H9 (cell line): ENCODE results near the gene SH2D1B. TPM values are rescaled to one million over a fixed set of nuclear protein-coding genes. Genes with fewer than 3 reads are reported as not detected.
A peak's percentile ranks its signal among the peaks of the same experiment; 100 is the strongest.

Experiments used
- DNase-seq: peaks from one replicate; pipeline ENCODE4 v3.0.0-alpha.2; 2017
- H2AFZ ChIP-seq: one replicate; pipeline ENCODE4 v1.6.1; 2013; ENCODE audit warnings: mild to moderate bottlenecking, low read length, control low read depth, moderate library complexity
- H2AK5ac ChIP-seq: 2 replicates; pipeline ENCODE4 v1.6.1; 2013; ENCODE audit warnings: low read length, control low read depth, mixed read lengths; ENCODE audit not compliant: insufficient read length
- H2BK120ac ChIP-seq: one replicate; pipeline ENCODE4 v1.6.1; 2013; ENCODE audit warnings: low read depth, mild to moderate bottlenecking, low read length, control low read depth, inconsistent platforms; ENCODE audit not compliant: poor library complexity, severe bottlenecking
- H2BK12ac ChIP-seq: 2 replicates; pipeline ENCODE4 v1.6.1; 2013; ENCODE audit warnings: low read length, control low read depth, mixed read lengths, low read depth; ENCODE audit not compliant: insufficient read length
- H2BK15ac ChIP-seq: 2 replicates; pipeline ENCODE4 v1.6.1; 2013; ENCODE audit warnings: low read depth, low read length, control low read depth
- H2BK20ac ChIP-seq: one replicate; pipeline ENCODE4 v1.6.1; 2013; ENCODE audit warnings: low read depth, mild to moderate bottlenecking, low read length, control low read depth, inconsistent platforms; ENCODE audit not compliant: poor library complexity, severe bottlenecking
- H2BK5ac ChIP-seq: 2 replicates; pipeline ENCODE4 v1.6.1; 2013; ENCODE audit warnings: low read length, control low read depth, mixed read lengths; ENCODE audit not compliant: insufficient read length
- H3K14ac ChIP-seq: 2 replicates; pipeline ENCODE4 v1.6.1; 2013; ENCODE audit warnings: low read length, control low read depth; ENCODE audit not compliant: insufficient read depth
- H3K18ac ChIP-seq: 2 replicates; pipeline ENCODE4 v1.6.1; 2013; ENCODE audit warnings: low read depth, mild to moderate bottlenecking, mixed read lengths, low read length, control low read depth; ENCODE audit not compliant: insufficient read length
- H3K23ac ChIP-seq: 2 replicates; pipeline ENCODE4 v1.6.1; 2013; ENCODE audit warnings: low read length, control low read depth, mixed read lengths, low read depth; ENCODE audit not compliant: insufficient read length
- H3K23me2 ChIP-seq: 2 replicates; pipeline ENCODE4 v1.6.1; 2013; ENCODE audit warnings: low read depth, mild to moderate bottlenecking, mixed read lengths, low read length, control low read depth; ENCODE audit not compliant: insufficient read length, poor library complexity, severe bottlenecking
- H3K27ac ChIP-seq: 2 replicates; pipeline ENCODE4 v1.5.1; 2013; ENCODE audit warnings: low read length, control low read depth, mixed read lengths, low read depth; ENCODE audit not compliant: insufficient read length
- H3K27me3 ChIP-seq: 2 replicates; pipeline ENCODE4 v1.6.1; 2013; ENCODE audit warnings: low read length, control low read depth, inconsistent platforms; ENCODE audit not compliant: insufficient read depth
- H3K4ac ChIP-seq: 2 replicates; pipeline ENCODE4 v1.6.1; 2013; ENCODE audit warnings: low read depth, mild to moderate bottlenecking, control low read depth, inconsistent platforms, low read length, moderate library complexity
- H3K4me1 ChIP-seq: 2 replicates; pipeline ENCODE4 v1.6.1; 2013; ENCODE audit warnings: low read length, control low read depth, inconsistent platforms; ENCODE audit not compliant: insufficient read depth
- H3K4me2 ChIP-seq: 2 replicates; pipeline ENCODE4 v1.6.1; 2013; ENCODE audit warnings: low read length, control low read depth, mixed read lengths; ENCODE audit not compliant: insufficient read length, insufficient read depth
- H3K56ac ChIP-seq: 2 replicates; pipeline ENCODE4 v1.6.1; 2013; ENCODE audit warnings: low read depth, mild to moderate bottlenecking, mixed read lengths, low read length, control low read depth; ENCODE audit not compliant: insufficient read length
- H3K79me1 ChIP-seq: 2 replicates; pipeline ENCODE4 v1.6.1; 2013; ENCODE audit warnings: low read depth, mild to moderate bottlenecking, moderate library complexity, low read length, control low read depth, inconsistent platforms; ENCODE audit not compliant: insufficient read depth, poor library complexity, severe bottlenecking
- H3K79me2 ChIP-seq: 2 replicates; pipeline ENCODE4 v1.6.1; 2013; ENCODE audit warnings: low read length, control low read depth, inconsistent platforms; ENCODE audit not compliant: insufficient read depth
- H3K9ac ChIP-seq: 2 replicates; pipeline ENCODE4 v1.6.1; 2013; ENCODE audit warnings: low read length, control low read depth, mixed read lengths; ENCODE audit not compliant: insufficient read length; ENCODE audit errors: extremely low read depth
- H3K9me3 ChIP-seq: one replicate; pipeline ENCODE4 v1.6.1; 2013; ENCODE audit warnings: low read depth, low read length, inconsistent platforms; ENCODE audit not compliant: control insufficient read depth
- H3T11ph ChIP-seq: one replicate; pipeline ENCODE4 v1.6.1; 2013; ENCODE audit warnings: mild to moderate bottlenecking, low read length, control low read depth, inconsistent platforms
- H4K20me1 ChIP-seq: one replicate; pipeline ENCODE4 v1.6.1; 2013; ENCODE audit not compliant: control insufficient read depth, insufficient read length, insufficient read depth
- H4K5ac ChIP-seq: 2 replicates; pipeline ENCODE4 v1.6.1; 2013; ENCODE audit warnings: low read depth, mild to moderate bottlenecking, mixed read lengths, low read length, control low read depth; ENCODE audit not compliant: insufficient read length
- H4K8ac ChIP-seq: replicated peaks from 2 replicates; pipeline ENCODE4 v1.6.1; 2013; ENCODE audit warnings: low read length, control low read depth, mixed read lengths, low read depth; ENCODE audit not compliant: insufficient read length
- H4K91ac ChIP-seq: 2 replicates; pipeline ENCODE4 v1.6.1; 2013; ENCODE audit warnings: low read depth, mild to moderate bottlenecking, moderate library complexity, mixed read lengths, low read length, control low read depth; ENCODE audit not compliant: insufficient read length
- H3K27ac Mint-ChIP-seq, 3 experiments: 2 replicates in 2 of 3; 3 replicates in 1 of 3; pipeline ENCODE4 v1.8.0; 2020 to 2021; ENCODE audit warnings: mixed read lengths in 3 of 3, mild to moderate bottlenecking in 1 of 3, moderate library complexity in 1 of 3
- H3K27me3 Mint-ChIP-seq: 2 replicates; pipeline ENCODE4 v1.8.0; 2021; ENCODE audit warnings: low read depth, mild to moderate bottlenecking, moderate library complexity, mixed read lengths
- H3K36me3 Mint-ChIP-seq, 3 experiments: 2 replicates in 2 of 3; 3 replicates in 1 of 3; pipeline ENCODE4 v1.8.0; 2020 to 2021; ENCODE audit warnings: low read depth in 3 of 3, mixed read lengths in 3 of 3; ENCODE audit not compliant: insufficient read depth in 1 of 3
- H3K4me1 Mint-ChIP-seq, 2 experiments: 2 replicates each; pipeline ENCODE4 v1.8.0; 2020; ENCODE audit warnings: mixed read lengths in 2 of 2
- H3K4me3 Mint-ChIP-seq, 2 experiments: 2 replicates in 1 of 2; 3 replicates in 1 of 2; pipeline ENCODE4 v1.8.0; 2020 to 2021; ENCODE audit warnings: mild to moderate bottlenecking in 2 of 2, mixed read lengths in 2 of 2, moderate library complexity in 1 of 2
- H3K9me3 Mint-ChIP-seq, 2 experiments: 2 replicates in 1 of 2; 3 replicates in 1 of 2; pipeline ENCODE4 v1.8.0; 2020; ENCODE audit warnings: mild to moderate bottlenecking in 2 of 2, mixed read lengths in 2 of 2, moderate library complexity in 1 of 2
- CTCF ChIP-seq: fragments of 200-600 bp; sonication (generic); conservative IDR thresholded peaks from 3 replicates; pipeline ENCODE4 v1.8.0; 2021; ENCODE audit warnings: antibody characterized with exemption, mild to moderate bottlenecking
- WGBS: extraction: QIAGEN DNeasy Blood & Tissue Kit; methylation state at CpG from one replicate; pipeline ENCODE4 v1.1.7; 2013; ENCODE audit warnings: missing lambda C conversion rate, low lambda C conversion rate, mixed read lengths; ENCODE audit not compliant: insufficient read length; ENCODE audit errors: extremely low coverage; 5-methylcytosine and 5-hydroxymethylcytosine counted together
- total RNA-seq: library from RNA; stranded (reverse); gene quantifications from 2 replicates; pipeline ENCODE4 v1.2.1, GENCODE V29; 2021

Gene SH2D1B
- total RNA-seq, 1 experiment from 2014 or later, result not detected

- peaks cover 28 to 36% of the 10 kb centered on the region in 2 experiments for H3K4me1 Mint-ChIP-seq
- Histone ChIP-seq H2AK5ac (no peak overlapping the region), H3K23me2 (no peaks in the 10 kb centered on the region), H3K23ac (no peak overlapping the region), H3K4ac (no peak overlapping the region), H4K20me1 (no peaks in the 10 kb centered on the region), H4K5ac (no peak overlapping the region), H2BK12ac (no peak overlapping the region), H3K9ac (no peak overlapping the region), H3K79me1 (no peaks in the 10 kb centered on the region), H3K14ac (peak overlapping the region; percentile 27; the same call in 1 of the 2 replicates), H3K27me3 (no peaks in the 10 kb centered on the region), H3K4me2 (no peak overlapping the region), H2BK20ac (no peak overlapping the region), H3K56ac (no peak overlapping the region), H3K18ac (no peak overlapping the region), H2BK15ac (no peak overlapping the region), H3T11ph (no peak overlapping the region), H3K79me2 (no peaks in the 10 kb centered on the region), H2BK5ac (no peak overlapping the region), H4K91ac (no peak overlapping the region), H3K9me3 (no peaks in the 10 kb centered on the region), H2BK120ac (no peak overlapping the region), H4K8ac (no peak overlapping the region), H3K4me1 (no peaks in the 10 kb centered on the region), H3K27ac (no peak overlapping the region), H2AFZ (no peak overlapping the region)
- no peaks in the 10 kb centered on the region; the same call in none of the 2 replicates for H3K27me3 Mint-ChIP-seq
- H3K4me3 Mint-ChIP-seq, result no peak overlapping the region
- H3K27ac Mint-ChIP-seq, result no peak overlapping the region; a peak in 1 of 7 replicates
- peaks cover 0 to 8% (median 3%) of the 10 kb centered on the region in 3 experiments; a peak in 4 of 7 replicates for H3K36me3 Mint-ChIP-seq
- no peaks in the 10 kb centered on the region for H3K9me3 Mint-ChIP-seq
- TF ChIP-seq CTCF, result no peak
- no peak for DNase-seq
- no CpG with 5 or more reads among the region's 11 CpGs for WGBS
These were observed 22.7 kb downstream of the SH2D1B start for GRCh38 chr1:162389021-162389818.
